ENCODE data around the gene FANCL.

DNA sequence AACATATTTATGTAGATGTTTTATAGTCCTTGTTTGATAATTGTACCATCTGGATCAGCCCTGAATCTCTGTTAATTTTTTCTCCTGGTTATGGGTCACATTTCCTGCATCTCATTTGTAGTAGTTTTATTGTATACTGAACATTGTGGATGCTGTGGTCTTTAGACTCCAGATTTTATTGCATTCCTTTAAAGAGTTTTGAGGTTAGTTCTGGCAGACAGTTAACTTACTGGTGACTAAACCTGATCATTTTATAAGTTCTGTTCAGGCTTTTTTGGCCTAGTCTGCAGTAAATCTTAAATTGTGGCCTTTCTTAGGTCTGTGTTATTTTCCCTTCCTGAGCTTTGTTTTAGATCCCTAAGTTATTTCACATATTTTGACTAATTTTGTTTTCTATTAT, 84.3 kb downstream of the FANCL start:
- TF ChIP-seq, protein P1, sequence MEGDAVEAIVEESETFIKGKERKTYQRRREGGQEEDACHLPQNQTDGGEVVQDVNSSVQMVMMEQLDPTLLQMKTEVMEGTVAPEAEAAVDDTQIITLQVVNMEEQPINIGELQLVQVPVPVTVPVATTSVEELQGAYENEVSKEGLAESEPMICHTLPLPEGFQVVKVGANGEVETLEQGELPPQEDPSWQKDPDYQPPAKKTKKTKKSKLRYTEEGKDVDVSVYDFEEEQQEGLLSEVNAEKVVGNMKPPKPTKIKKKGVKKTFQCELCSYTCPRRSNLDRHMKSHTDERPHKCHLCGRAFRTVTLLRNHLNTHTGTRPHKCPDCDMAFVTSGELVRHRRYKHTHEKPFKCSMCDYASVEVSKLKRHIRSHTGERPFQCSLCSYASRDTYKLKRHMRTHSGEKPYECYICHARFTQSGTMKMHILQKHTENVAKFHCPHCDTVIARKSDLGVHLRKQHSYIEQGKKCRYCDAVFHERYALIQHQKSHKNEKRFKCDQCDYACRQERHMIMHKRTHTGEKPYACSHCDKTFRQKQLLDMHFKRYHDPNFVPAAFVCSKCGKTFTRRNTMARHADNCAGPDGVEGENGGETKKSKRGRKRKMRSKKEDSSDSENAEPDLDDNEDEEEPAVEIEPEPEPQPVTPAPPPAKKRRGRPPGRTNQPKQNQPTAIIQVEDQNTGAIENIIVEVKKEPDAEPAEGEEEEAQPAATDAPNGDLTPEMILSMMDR (conservative IDR thresholded peaks at IDR 0.05 in 1 of 2, IDR thresholded peaks at IDR 0.05 in 1 of 2; ENCODE audit: extremely low read depth in 1 of 2, insufficient read depth in 1 of 2, low read depth in 1 of 2, low read length in 2 of 2) = no peak
- TF ChIP-seq EZH2 (IDR thresholded peaks at IDR 0.05; ENCODE audit: borderline replicate concordance, low read length) = no peak
